Endothelial cell (in vitro differentiated cells): ENCODE data around the gene NTN3. TPM values are rescaled to one million over a fixed set of nuclear protein-coding genes. Genes with fewer than 3 reads are reported as not detected.

ENCODE experiments used
- DNase-seq: peaks from one replicate; pipeline ENCODE4 v3.0.0; 2021; ENCODE audit warnings: low spot score
- H3K27ac Mint-ChIP-seq: one replicate; pipeline ENCODE4 v1.8.0; 2021; ENCODE audit warnings: mixed read lengths, inconsistent platforms; ENCODE audit not compliant: unreplicated experiment
- H3K27me3 Mint-ChIP-seq: one replicate; pipeline ENCODE4 v1.8.0; 2021; ENCODE audit warnings: mild to moderate bottlenecking, moderate library complexity, mixed read lengths, inconsistent platforms; ENCODE audit not compliant: unreplicated experiment
- H3K36me3 Mint-ChIP-seq: one replicate; pipeline ENCODE4 v1.8.0; 2021; ENCODE audit warnings: mild to moderate bottlenecking, low read depth, mixed read lengths, inconsistent platforms; ENCODE audit not compliant: unreplicated experiment
- H3K4me1 Mint-ChIP-seq: one replicate; pipeline ENCODE4 v1.8.0; 2021; ENCODE audit warnings: mild to moderate bottlenecking, mixed read lengths, inconsistent platforms; ENCODE audit not compliant: unreplicated experiment
- H3K4me3 Mint-ChIP-seq: one replicate; pipeline ENCODE4 v1.8.0; 2021; ENCODE audit warnings: mild to moderate bottlenecking, mixed read lengths, inconsistent platforms; ENCODE audit not compliant: unreplicated experiment
- H3K9me3 Mint-ChIP-seq: one replicate; pipeline ENCODE4 v1.8.0; 2021; ENCODE audit warnings: mixed read lengths, inconsistent platforms; ENCODE audit not compliant: unreplicated experiment
- CTCF ChIP-seq: fragments of 200-600 bp; sonication (generic); IDR thresholded peaks from one replicate; pipeline ENCODE4 v1.5.0; 2021; ENCODE audit warnings: antibody characterized with exemption; ENCODE audit not compliant: unreplicated experiment
- total RNA-seq: library from RNA; stranded (reverse); fragmentation: NEBNext Ultra II Directional; extraction: Animal tissue kit (Norgen Biotek cat#: 25700); gene quantifications from one replicate; pipeline ENCODE4 v1.2.1, GENCODE V29; 2021; ENCODE audit not compliant: unreplicated experiment

Gene NTN3
- total RNA-seq, 1 donor from 2014 or later, result not detected

GRCh38 chr16:2493605-2494004 is 22.5 kb downstream of the NTN3 start:
- Mint-ChIP-seq H3K27ac (no peak overlapping the region), H3K27me3 (peaks cover 3% of the 10 kb centered on the region), H3K4me1 (no peaks in the 10 kb centered on the region), H3K4me3 (no peak overlapping the region), H3K9me3 (no peaks in the 10 kb centered on the region), H3K36me3 (peaks cover 7% of the 10 kb centered on the region)
- no peak for DNase-seq
- TF ChIP-seq CTCF, result no peak

GRCh38 chr16:2494616-2495015 is 23.5 kb downstream of the NTN3 start:
- no peaks in the 10 kb centered on the region for H3K9me3 Mint-ChIP-seq
- H3K36me3 Mint-ChIP-seq, result peaks cover 7% of the 10 kb centered on the region
- no peak overlapping the region for H3K27ac Mint-ChIP-seq
- H3K4me3 Mint-ChIP-seq, result no peak overlapping the region
- H3K4me1 Mint-ChIP-seq, result no peaks in the 10 kb centered on the region
- TF ChIP-seq CTCF, result no peak
- H3K27me3 Mint-ChIP-seq, result peaks cover 3% of the 10 kb centered on the region
- DNase-seq, result no peak

GRCh38 chr16:2495041-2495440 is 23.9 kb downstream of the NTN3 start:
- Mint-ChIP-seq H3K27me3 (peaks cover 3% of the 10 kb centered on the region), H3K4me1 (no peaks in the 10 kb centered on the region), H3K4me3 (no peak overlapping the region), H3K36me3 (peaks cover 7% of the 10 kb centered on the region), H3K27ac (no peak overlapping the region), H3K9me3 (no peaks in the 10 kb centered on the region)
- DNase-seq, result no peak
- TF ChIP-seq CTCF, result no peak

GRCh38 chr16:2496223-2497115 is 25.4 kb downstream of the NTN3 start:
- Mint-ChIP-seq H3K27me3 (peaks cover 7% of the 10 kb centered on the region), H3K4me1 (no peaks in the 10 kb centered on the region), H3K4me3 (no peak overlapping the region), H3K9me3 (no peaks in the 10 kb centered on the region), H3K36me3 (peaks cover 7% of the 10 kb centered on the region), H3K27ac (no peak overlapping the region)
- no peak for DNase-seq
- no peak for TF ChIP-seq CTCF

- no peak for TF ChIP-seq CTCF
- no peaks in the 10 kb centered on the region for H3K9me3 Mint-ChIP-seq
- H3K27ac Mint-ChIP-seq, result no peak overlapping the region
- no peaks in the 10 kb centered on the region for H3K4me1 Mint-ChIP-seq
- no peak for DNase-seq
- H3K4me3 Mint-ChIP-seq, result peak overlapping the region; percentile 1
- peaks cover 7% of the 10 kb centered on the region for H3K36me3 Mint-ChIP-seq
- peaks cover 7% of the 10 kb centered on the region for H3K27me3 Mint-ChIP-seq
Observed at GRCh38 chr16:2497116-2497630, 26.1 kb downstream of the NTN3 start.
